ENCODE measurements around the gene FAM170A.

FAM170A gene

GRCh38 chr5:119629339-119629738, at the start of gene FAM170A:
TSS of gene FAM170A (plus strand) at chr5:119629558. CDS start at chr5:119629769, 211 bp downstream.
- no peak for DNase-seq

- no peak for DNase-seq
Observed at GRCh38 chr5:119582987-119583386, 46.4 kb upstream of the FAM170A start.

- no peak for DNase-seq
Observed at GRCh38 chr5:119583684-119584083, 45.7 kb upstream of the FAM170A start.

- peak in 7 of 51 donors; percentile 1 to 32 (median 9) for DNase-seq
Observed at GRCh38 chr5:119596046-119596445, 33.3 kb upstream of the FAM170A start.

- DNase-seq = no peak
Observed at GRCh38 chr5:119597728-119598298, 31.5 kb upstream of the FAM170A start.

- DNase-seq = no peak
Observed at GRCh38 chr5:119613937-119614336, 15.4 kb upstream of the FAM170A start.

GRCh38 chr5:119614838-119615237, 14.5 kb upstream of the FAM170A start:
- DNase-seq = no peak

GRCh38 chr5:119626086-119626485, 3.3 kb upstream of the FAM170A start:
- no peak for DNase-seq

GRCh38 chr5:119630752-119631440, 1.5 kb downstream of the FAM170A start:
- no peak for DNase-seq

GRCh38 chr5:119631660-119632059, 2.3 kb downstream of the FAM170A start:
- no peak for DNase-seq

- DNase-seq = no peak
Observed at GRCh38 chr5:119651486-119651885, 22.1 kb downstream of the FAM170A start.

GRCh38 chr5:119655061-119655460, 25.7 kb downstream of the FAM170A start:
- no peak for DNase-seq

- DNase-seq = no peak
Observed at GRCh38 chr5:119656023-119656422, 26.7 kb downstream of the FAM170A start.

- no peak for DNase-seq
Observed at GRCh38 chr5:119666542-119666941, 37.2 kb downstream of the FAM170A start.

GRCh38 chr5:119678351-119679028, 49.1 kb downstream of the FAM170A start:
- no peak for DNase-seq

- DNase-seq = no peak
Observed at GRCh38 chr5:119680080-119680479, 50.7 kb downstream of the FAM170A start.

- DNase-seq = no peak
Observed at GRCh38 chr5:119681734-119682133, 52.4 kb downstream of the FAM170A start.

- no peak for DNase-seq
Observed at GRCh38 chr5:119682372-119682771, 53.0 kb downstream of the FAM170A start.

All from hypothalamus (tissue), 51 donors.